Fibroblast of pulmonary artery (primary cell): Measurements from ENCODE around the gene PDK4.
A peak's percentile ranks its signal among the peaks of the same experiment; 100 is the strongest.

ENCODE experiments used
- DNase-seq: peaks from one replicate; pipeline ENCODE4 v3.0.0-alpha.2; 2010; ENCODE audit warnings: low read depth
- H3K4me3 ChIP-seq: replicated peaks from 2 replicates; pipeline ENCODE4 v1.5.1; 2011; ENCODE audit warnings: low read depth, mild to moderate bottlenecking, control low read depth, low read length, moderate library complexity
- TF ChIP-seq, protein P1 (sequence below): IDR thresholded peaks from 2 replicates; pipeline ENCODE4 v1.5.1; 2011; ENCODE audit warnings: mild to moderate bottlenecking, control low read depth, low read length, inconsistent platforms; ENCODE audit errors: missing control alignments

The PDK4 gene

DNA sequence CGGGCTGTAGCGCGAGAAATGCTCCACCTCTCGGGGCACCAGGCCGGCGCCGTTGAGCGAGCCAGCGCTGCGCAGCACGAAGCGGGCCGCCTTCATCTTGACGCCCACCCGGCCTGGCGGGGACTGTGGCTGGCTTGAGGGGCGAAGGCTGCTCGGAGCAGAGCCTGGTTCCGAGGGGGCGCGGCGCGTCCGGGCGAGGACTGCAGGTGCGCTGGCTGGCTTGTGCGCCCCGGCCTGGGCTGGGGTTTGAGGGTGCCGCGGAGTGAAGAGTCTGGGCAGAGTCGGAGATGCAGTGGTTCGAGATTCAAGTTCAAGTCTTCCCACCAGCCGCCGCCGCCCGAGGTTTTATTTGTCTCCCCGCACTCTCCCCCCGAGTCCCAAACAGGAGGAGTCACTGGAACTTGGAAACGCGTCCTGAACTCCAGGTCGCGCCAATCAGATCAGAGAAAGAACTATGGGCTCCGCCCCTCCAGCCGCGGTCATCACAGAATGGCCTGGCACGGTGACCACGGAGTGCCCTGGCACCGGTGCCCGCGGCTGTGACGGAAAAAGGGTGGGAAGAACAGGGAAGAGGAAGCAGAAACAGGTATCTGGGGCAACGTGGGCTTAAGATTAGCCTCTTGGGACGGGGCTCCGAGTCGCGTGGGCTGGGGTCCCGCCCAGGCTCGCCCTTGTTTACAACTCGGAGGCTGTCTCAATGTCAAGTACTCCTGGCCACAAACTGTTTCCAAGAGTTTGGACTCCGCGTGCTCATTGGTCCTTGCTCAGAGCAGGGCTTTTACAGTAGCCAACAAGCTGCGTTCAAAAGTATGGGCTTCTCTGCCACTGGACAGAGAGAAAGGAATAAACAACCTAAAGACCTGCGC lies at the start of gene PDK4:
PDK4 (minus strand) TSS at position 319 of the 866 bp plus-strand sequence; CDS start at position 96, 223 bp downstream.
- TF ChIP-seq, protein P1, sequence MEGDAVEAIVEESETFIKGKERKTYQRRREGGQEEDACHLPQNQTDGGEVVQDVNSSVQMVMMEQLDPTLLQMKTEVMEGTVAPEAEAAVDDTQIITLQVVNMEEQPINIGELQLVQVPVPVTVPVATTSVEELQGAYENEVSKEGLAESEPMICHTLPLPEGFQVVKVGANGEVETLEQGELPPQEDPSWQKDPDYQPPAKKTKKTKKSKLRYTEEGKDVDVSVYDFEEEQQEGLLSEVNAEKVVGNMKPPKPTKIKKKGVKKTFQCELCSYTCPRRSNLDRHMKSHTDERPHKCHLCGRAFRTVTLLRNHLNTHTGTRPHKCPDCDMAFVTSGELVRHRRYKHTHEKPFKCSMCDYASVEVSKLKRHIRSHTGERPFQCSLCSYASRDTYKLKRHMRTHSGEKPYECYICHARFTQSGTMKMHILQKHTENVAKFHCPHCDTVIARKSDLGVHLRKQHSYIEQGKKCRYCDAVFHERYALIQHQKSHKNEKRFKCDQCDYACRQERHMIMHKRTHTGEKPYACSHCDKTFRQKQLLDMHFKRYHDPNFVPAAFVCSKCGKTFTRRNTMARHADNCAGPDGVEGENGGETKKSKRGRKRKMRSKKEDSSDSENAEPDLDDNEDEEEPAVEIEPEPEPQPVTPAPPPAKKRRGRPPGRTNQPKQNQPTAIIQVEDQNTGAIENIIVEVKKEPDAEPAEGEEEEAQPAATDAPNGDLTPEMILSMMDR = no peak
- H3K4me3 ChIP-seq = peak within 1 kb of the TSS; percentile 76
- peak; percentile 89 for DNase-seq

DNA sequence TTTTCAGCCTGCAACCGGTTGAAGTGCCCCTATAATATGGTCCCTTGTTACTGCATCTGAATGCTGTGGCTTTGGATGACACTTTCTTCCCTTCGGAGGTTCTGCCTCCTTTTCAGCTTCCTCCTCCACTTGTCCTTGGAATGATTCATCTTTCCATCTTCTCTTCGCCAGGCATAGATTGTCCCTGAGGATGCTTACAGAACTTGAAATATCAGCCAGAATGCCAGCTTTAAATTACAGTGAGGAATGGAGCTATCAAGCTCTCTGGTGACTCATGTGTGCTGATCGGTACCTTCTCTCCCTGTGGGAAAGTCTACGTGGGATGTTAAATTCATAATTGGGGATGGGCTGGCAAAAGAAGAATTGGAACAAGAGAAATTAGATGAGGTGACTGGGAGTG lies 45.9 kb upstream of the PDK4 start:
- no peak overlapping the region for H3K4me3 ChIP-seq
- TF ChIP-seq, protein P1 = no peak
- DNase-seq = no peak

DNA sequence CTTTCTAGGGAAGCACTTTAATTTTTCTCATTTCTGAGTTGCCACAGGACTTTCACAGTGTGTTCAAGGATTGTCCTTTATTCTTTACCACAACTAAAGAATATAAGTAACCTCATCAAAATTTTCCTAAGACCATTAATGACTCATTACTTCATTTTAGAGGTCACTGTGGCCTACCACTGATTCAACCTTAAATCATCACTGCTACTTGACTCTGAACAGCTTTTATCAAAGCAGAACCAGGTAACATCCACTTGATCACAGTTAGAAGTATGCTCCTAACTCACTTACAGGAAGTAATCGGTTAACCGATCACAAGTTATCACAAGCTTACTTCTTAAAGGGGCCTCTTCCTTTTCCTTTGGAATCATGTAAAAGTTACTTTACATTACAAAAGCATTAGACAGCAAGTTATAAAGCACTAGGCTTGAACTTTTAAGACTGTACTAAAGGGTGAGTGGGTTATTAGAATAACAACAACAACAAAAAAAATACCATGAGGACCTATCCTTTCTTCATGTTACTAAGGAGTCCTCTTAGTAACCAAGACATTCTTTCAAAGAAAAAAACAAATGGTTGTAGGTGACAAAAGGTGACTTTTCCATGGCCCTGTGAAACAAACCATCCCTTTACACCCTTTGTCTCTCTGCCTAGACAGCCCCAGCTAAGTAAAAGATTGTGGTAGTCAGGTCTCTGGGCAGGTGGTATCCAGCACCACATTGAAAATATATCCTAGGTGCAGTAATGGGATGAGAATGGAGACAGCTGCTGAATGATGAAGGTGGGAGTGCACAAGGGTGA lies 40.0 kb upstream of the PDK4 start:
- TF ChIP-seq, protein P1 = no peak
- no peak overlapping the region for H3K4me3 ChIP-seq
- no peak for DNase-seq

DNA sequence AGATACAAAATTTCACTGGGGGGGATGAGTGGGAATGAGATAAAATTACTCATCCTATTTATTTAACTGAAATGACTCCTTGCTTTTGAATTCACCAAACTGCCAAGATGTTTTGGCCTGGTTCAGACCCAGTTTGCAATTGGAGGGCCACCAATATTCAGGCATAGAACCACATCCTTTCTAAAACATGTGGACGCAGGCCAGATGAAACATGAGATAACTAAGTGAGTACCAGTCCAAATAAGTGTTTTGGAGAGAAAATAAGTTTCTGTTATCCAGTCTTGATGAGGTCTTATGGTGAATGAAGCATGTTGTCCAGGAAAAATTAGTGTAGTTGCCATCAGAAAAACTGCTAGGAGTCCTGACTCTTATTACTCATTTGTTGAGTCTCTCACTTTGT lies 36.3 kb upstream of the PDK4 start:
- no peak overlapping the region for H3K4me3 ChIP-seq
- TF ChIP-seq, protein P1 = no peak
- DNase-seq = peak; percentile 27

DNA sequence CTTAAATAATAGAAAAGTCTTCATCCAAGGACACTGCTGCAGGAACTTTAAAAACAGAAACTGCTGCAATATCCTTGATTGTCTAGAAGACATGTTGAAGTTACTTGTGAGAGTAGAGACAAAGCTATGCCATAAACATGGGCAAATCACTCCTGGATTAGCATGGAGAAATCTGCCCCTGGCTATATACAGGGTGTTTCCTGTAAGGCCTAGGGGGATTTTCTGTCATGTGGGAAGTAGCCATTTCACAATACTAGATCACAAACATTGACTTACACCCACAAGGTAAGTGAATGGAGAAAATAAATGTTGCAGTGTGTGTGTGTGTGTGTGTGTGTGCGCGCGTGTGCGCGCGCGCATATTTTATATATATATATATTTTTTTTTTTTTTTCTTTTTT lies 35.2 kb upstream of the PDK4 start:
- TF ChIP-seq, protein P1 = no peak
- no peak overlapping the region for H3K4me3 ChIP-seq
- DNase-seq = no peak

DNA sequence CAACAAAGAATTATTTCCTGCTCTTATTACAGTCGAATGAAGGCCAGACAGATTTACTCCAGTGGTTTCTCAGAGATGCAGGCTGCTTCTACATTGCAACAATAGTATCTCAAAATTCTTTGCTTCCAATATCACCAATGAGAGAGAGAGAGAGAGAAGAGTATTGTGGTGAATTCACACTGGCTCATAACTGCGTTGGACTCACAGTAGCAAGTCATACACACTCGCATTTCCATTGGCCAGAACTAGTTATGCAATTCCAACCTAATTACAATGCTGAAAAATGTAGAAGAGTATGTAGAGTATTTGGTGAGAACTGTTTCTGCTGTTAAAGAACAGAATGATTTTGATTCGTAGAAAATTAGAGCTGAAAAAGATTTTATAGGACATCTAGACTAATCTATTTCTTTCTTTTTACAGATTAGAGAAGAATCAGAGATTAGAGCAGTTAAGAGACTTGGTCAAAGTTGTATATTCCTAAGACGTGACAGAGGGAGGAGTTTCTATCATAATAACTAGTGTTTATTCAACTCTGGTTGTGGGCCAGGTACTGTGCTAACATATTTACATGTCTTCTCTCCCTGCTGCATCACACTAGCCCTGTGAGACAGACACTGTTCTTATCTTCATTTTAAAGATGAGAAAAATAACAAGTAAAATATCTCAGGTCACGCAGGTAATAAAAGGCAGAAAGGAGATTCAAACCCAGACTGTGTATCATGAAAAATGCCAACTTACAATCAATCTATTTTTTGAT lies 34.6 kb upstream of the PDK4 start:
- peak; percentile 66 for DNase-seq
- no peak overlapping the region for H3K4me3 ChIP-seq
- TF ChIP-seq, protein P1 = no peak
